K562 (cell line): ENCODE results near the gene OST4. TPM values are rescaled to one million over a fixed set of nuclear protein-coding genes. Genes with fewer than 3 reads are reported as not detected.
A peak's percentile ranks its signal among the peaks of the same experiment; 100 is the strongest.

Source experiments
- E2F6 ChIP-seq, 2 experiments: IDR thresholded peaks; 2 replicates each; pipeline ENCODE4 v1.6.1; 2011; ENCODE audit warnings: borderline replicate concordance in 1 of 2, control low read depth in 1 of 2, low read depth in 1 of 2, low read length in 1 of 2, mild to moderate bottlenecking in 1 of 2, mixed read lengths in 1 of 2, moderate library complexity in 1 of 2; ENCODE audit not compliant: insufficient read depth in 1 of 2, insufficient read length in 1 of 2, poor library complexity in 1 of 2, severe bottlenecking in 1 of 2; ENCODE audit errors: extremely low read depth in 1 of 2
- EHMT2 ChIP-seq: fragments of 450-650 bp; IDR thresholded peaks from 2 replicates; pipeline ENCODE4 v1.6.1; 2018; ENCODE audit warnings: antibody characterized with exemption
- ELK1 ChIP-seq: sonication (generic); formaldehyde crosslinking; IDR thresholded peaks from 2 replicates; pipeline ENCODE4 v1.8.1; 2022; ENCODE audit warnings: missing genetic modification reagents
- ETV6 ChIP-seq, 3 experiments: fragments of 150-350 bp in 1 of 3; sonication (generic) in 1 of 3; formaldehyde crosslinking in 1 of 3; IDR thresholded peaks; 2 replicates each; pipeline versions ENCODE4 v1.6.1 to v1.8.0; 2014 to 2022; ENCODE audit warnings: borderline replicate concordance in 2 of 3, low read depth in 2 of 3, antibody characterized with exemption in 1 of 3, low read length in 1 of 3, mild to moderate bottlenecking in 1 of 3, missing genetic modification reagents in 1 of 3
- FOXP1 ChIP-seq: sonication (generic); formaldehyde crosslinking; IDR thresholded peaks from 2 replicates; pipeline ENCODE4 v1.8.0; 2022; ENCODE audit warnings: mild to moderate bottlenecking, missing genetic modification reagents
- HDAC3 ChIP-seq: fragments of 450-650 bp; IDR thresholded peaks from 2 replicates; pipeline ENCODE4 v1.6.1; 2018; ENCODE audit warnings: borderline replicate concordance, mild to moderate bottlenecking, moderate library complexity; ENCODE audit not compliant: partially characterized antibody
- JUND ChIP-seq, 2 experiments: IDR thresholded peaks; 2 replicates in 1 of 2; 3 replicates in 1 of 2; pipeline ENCODE4 v1.6.1; 2011; ENCODE audit warnings: borderline replicate concordance in 2 of 2, low read depth in 2 of 2, low read length in 2 of 2, improper control_type of control experiment in 1 of 2, missing biosample characterization in 1 of 2, missing genetic modification characterization in 1 of 2, missing genetic modification reagents in 1 of 2
- KDM4B ChIP-seq, 2 experiments: fragments of 450-650 bp in 1 of 2; sonication (generic) in 1 of 2; IDR thresholded peaks; 2 replicates each; pipeline ENCODE4 v1.6.1; 2016 to 2017; ENCODE audit warnings: borderline replicate concordance in 2 of 2, antibody characterized with exemption in 1 of 2, low read depth in 1 of 2, mild to moderate bottlenecking in 1 of 2
- MED1 ChIP-seq: sonication (generic); formaldehyde crosslinking; IDR thresholded peaks from 2 replicates; pipeline ENCODE4 v1.8.1; 2023; ENCODE audit warnings: missing genetic modification reagents, borderline replicate concordance
- NELFE ChIP-seq: IDR thresholded peaks from 2 replicates; pipeline ENCODE4 v1.6.1; 2011; ENCODE audit warnings: mild to moderate bottlenecking; ENCODE audit not compliant: insufficient read depth, insufficient read length
- NEUROD1 ChIP-seq: fragments of 150-350 bp; IDR thresholded peaks from 2 replicates; pipeline ENCODE4 v1.6.1; 2014; ENCODE audit warnings: borderline replicate concordance, low read length, low read depth; ENCODE audit not compliant: partially characterized antibody
- NR2C2 ChIP-seq, 2 experiments: fragments of 200-800 bp in 1 of 2; sonication (Bioruptor generic) in 1 of 2; sonication (generic) in 1 of 2; formaldehyde crosslinking in 1 of 2; IDR thresholded peaks; 2 replicates each; pipeline versions ENCODE4 v1.6.1 to v1.8.0; 2016 to 2022; ENCODE audit warnings: mild to moderate bottlenecking in 1 of 2, missing compliant biosample characterization in 1 of 2, missing genetic modification characterization in 1 of 2, missing genetic modification reagents in 1 of 2
- PHB ChIP-seq: fragments of 250-450 bp; sonication (Bioruptor Pico); IDR thresholded peaks from 2 replicates; pipeline ENCODE4 v1.5.0; 2021
- POLR2AphosphoS5 ChIP-seq: IDR thresholded peaks from 2 replicates; pipeline ENCODE4 v1.6.1; 2011; ENCODE audit warnings: mild to moderate bottlenecking, low read depth, low read length, moderate library complexity; ENCODE audit not compliant: control insufficient read depth, insufficient read depth
- SIX5 ChIP-seq, 2 experiments: IDR thresholded peaks; 2 replicates each; pipeline ENCODE4 v1.6.1; 2011; ENCODE audit warnings: low read length in 2 of 2, borderline replicate concordance in 1 of 2, low read depth in 1 of 2, mild to moderate bottlenecking in 1 of 2, moderate library complexity in 1 of 2; ENCODE audit not compliant: insufficient read depth in 1 of 2
- SMAD3 ChIP-seq: fragments of 450-650 bp; formaldehyde crosslinking; conservative IDR thresholded peaks from 2 replicates; pipeline ENCODE4 v1.4.0; 2020; ENCODE audit warnings: mild to moderate bottlenecking
- TAL1 ChIP-seq: fragments of 450-650 bp; IDR thresholded peaks from 2 replicates; pipeline ENCODE4 v1.6.1; 2016; ENCODE audit warnings: mild to moderate bottlenecking
- THRA ChIP-seq: fragments of 450-650 bp; IDR thresholded peaks from 2 replicates; pipeline ENCODE4 v1.6.1; 2017; ENCODE audit warnings: mild to moderate bottlenecking, moderate library complexity
- TOE1 ChIP-seq, 2 experiments: fragments of 450-650 bp in 1 of 2; sonication (generic) in 1 of 2; formaldehyde crosslinking in 1 of 2; IDR thresholded peaks; 2 replicates each; pipeline versions ENCODE4 v1.7.1 to v1.8.0; 2016 to 2022; ENCODE audit warnings: borderline replicate concordance in 2 of 2, mild to moderate bottlenecking in 2 of 2, antibody characterized with exemption in 1 of 2, inconsistent platforms in 1 of 2, low read depth in 1 of 2, missing genetic modification reagents in 1 of 2, moderate library complexity in 1 of 2
- ZNF41 ChIP-seq: fragments of 250-450 bp; sonication (Bioruptor Pico); conservative IDR thresholded peaks from 2 replicates; pipeline ENCODE4 v1.4.0; 2020; ENCODE audit warnings: mild to moderate bottlenecking
- ZNF780A ChIP-seq: fragments of 250-450 bp; sonication (Bioruptor Pico); IDR thresholded peaks from 2 replicates; pipeline ENCODE4 v1.5.0; 2021; ENCODE audit warnings: mild to moderate bottlenecking
- polyA plus RNA-seq, 8 experiments: library from polyadenylated mRNA; depleted of rRNA in 4 of 8; stranded (reverse) in 5 of 8; unstranded in 3 of 8; fragments of >200 nt; fragmentation: Nextera tagmentation in 2 of 8; fragmentation: Illumina TruSeq in 1 of 8; extraction: Ambion mirVana in 2 of 8; extraction: Trizol in 1 of 8; gene quantifications; 2 replicates each; pipeline versions ENCODE4 v1.2.1 to v1.2.3, GENCODE V29; 2011 to 2014; ENCODE audit warnings: inconsistent platforms in 1 of 8, missing spikeins in 1 of 8
- total RNA-seq, 7 experiments: library from RNA; depleted of rRNA in 6 of 7; stranded (reverse); fragments of >200 nt in 6 of 7; fragmentation: Illumina TruSeq in 2 of 7; extraction: Trizol in 2 of 7; gene quantifications; 2 replicates each; pipeline versions ENCODE4 v1.2.1 to v1.2.3, GENCODE V29; 2011 to 2021; ENCODE audit warnings: low replicate concordance in 1 of 7

The OST4 gene
- total and polyA plus RNA-seq, 9 of the 15 experiments (the other 6 are each of a cell fraction or from before 2014, with no cell fraction given), result 186 to 1,155 (median 355) TPM

GRCh38 chr2:27032495-27033252, 38.8 kb downstream of the OST4 start, which contains the start of gene TMEM214 (continued):
- TF ChIP-seq TOE1 (IDR thresholded peaks at IDR 0.05; ENCODE audit: borderline replicate concordance) (no peak), TOE1 (CRISPR knock-in tag; IDR thresholded peaks at IDR 0.05; ENCODE audit: borderline replicate concordance, low read depth) (no peak), ETV6 (IDR thresholded peaks at IDR 0.05; ENCODE audit: borderline replicate concordance in 1 of 2, low read depth in 2 of 2, low read length in 1 of 2) (no peak), ETV6 (CRISPR knock-in tag; IDR thresholded peaks at IDR 0.05; ENCODE audit: borderline replicate concordance) (no peak), ZNF41 (CRISPR knock-in tag) (no peak), HDAC3 (no peak), NEUROD1 (peak; percentile 14), THRA (no peak), SIX5 (IDR thresholded peaks at IDR 0.05; ENCODE audit: borderline replicate concordance in 1 of 2, insufficient read depth in 1 of 2, low read depth in 1 of 2, low read length in 2 of 2) (peak; percentile 78 to 79), EHMT2 (no peak), POLR2AphosphoS5 (peak; percentile 65; the same call in 1 of the 2 replicates), ZNF780A (CRISPR knock-in tag) (no peak), E2F6 (IDR thresholded peaks at IDR 0.05; ENCODE audit: borderline replicate concordance in 1 of 2, extremely low read depth in 1 of 2, insufficient read depth in 1 of 2, insufficient read length in 1 of 2, low read depth in 1 of 2, low read length in 1 of 2, poor library complexity in 1 of 2, severe bottlenecking in 1 of 2) (peak; percentile 9 to 28), NR2C2 (CRISPR knock-in tag; IDR thresholded peaks at IDR 0.05) (no peak; the same call in 1 of the 2 replicates), NR2C2 (tag; IDR thresholded peaks at IDR 0.05) (peak; percentile 83), JUND (IDR thresholded peaks at IDR 0.05; ENCODE audit: borderline replicate concordance, low read depth, low read length) (no peak), JUND (tag; IDR thresholded peaks at IDR 0.05; ENCODE audit: borderline replicate concordance, low read depth, low read length) (no peak), KDM4B (IDR thresholded peaks at IDR 0.05; ENCODE audit: borderline replicate concordance in 2 of 2, low read depth in 1 of 2) (no peak), SMAD3 (CRISPR knock-in tag) (no peak), ELK1 (CRISPR knock-in tag) (no peak), TAL1 (no peak), NELFE (no peak), PHB (CRISPR knock-in tag) (peak; percentile 70; the same call in 1 of the 2 replicates), FOXP1 (CRISPR knock-in tag) (0 out of 2 replicates have a peak, but pooled peaks have one; percentile 72), MED1 (CRISPR knock-in tag) (no peak)
